ELF-1 (cell line): ENCODE results near the gene SH3BP2.

ENCODE experiments used
- DNase-seq: peaks from one replicate; pipeline ENCODE4 v3.0.0-alpha.2; 2016; ENCODE audit warnings: low read depth, low spot score

SH3BP2 gene

DNA sequence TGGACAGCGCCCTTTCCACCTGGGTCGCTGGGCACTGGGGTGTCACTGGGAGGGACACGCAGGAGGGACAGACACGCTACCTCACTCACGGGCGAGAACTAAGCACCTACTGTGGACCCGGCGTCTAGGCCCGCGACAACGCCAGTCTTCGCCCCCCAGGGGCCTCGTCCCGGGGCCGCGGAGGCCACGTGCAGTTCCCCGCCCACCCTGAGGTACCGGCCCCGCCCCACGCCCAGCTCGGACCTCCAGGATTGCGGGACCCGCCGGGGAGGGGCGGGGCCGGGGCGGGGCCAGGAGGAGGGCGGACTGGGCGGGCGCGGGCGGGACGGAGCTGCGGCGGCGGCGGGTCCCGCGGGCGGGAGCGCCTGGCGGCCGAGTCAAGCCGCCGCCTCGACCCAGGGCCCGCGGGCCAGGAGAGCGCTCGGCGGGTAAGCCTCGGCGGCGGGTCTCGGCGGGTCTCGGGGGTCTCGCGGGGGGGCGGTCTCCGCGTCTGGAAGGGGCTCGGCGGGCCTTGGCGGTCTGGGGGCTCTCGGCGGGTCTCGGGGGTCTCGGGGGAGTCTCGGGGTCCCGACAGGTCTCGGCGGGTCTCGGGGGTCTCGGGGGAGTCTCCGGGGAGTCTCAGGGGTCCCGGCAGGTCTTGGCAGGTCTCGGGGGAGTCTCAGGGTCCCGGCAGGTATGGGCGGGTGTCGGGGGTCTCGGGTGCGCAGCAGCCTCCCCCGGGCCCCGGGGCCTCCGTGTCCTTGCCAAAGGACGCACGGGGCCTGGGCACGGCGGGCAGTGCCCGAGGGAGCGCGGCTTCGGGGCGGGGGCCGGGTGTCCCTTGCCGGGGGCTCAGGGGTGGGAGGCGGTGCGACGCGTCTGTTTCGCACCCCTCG, at the start of gene SH3BP2:
Gene SH3BP2, plus strand, starts transcription at position 375 of the 875 bp plus-strand sequence. CDS start 27,533 bp downstream, outside the sequence.
- DNase-seq, result peak; percentile 30

DNA sequence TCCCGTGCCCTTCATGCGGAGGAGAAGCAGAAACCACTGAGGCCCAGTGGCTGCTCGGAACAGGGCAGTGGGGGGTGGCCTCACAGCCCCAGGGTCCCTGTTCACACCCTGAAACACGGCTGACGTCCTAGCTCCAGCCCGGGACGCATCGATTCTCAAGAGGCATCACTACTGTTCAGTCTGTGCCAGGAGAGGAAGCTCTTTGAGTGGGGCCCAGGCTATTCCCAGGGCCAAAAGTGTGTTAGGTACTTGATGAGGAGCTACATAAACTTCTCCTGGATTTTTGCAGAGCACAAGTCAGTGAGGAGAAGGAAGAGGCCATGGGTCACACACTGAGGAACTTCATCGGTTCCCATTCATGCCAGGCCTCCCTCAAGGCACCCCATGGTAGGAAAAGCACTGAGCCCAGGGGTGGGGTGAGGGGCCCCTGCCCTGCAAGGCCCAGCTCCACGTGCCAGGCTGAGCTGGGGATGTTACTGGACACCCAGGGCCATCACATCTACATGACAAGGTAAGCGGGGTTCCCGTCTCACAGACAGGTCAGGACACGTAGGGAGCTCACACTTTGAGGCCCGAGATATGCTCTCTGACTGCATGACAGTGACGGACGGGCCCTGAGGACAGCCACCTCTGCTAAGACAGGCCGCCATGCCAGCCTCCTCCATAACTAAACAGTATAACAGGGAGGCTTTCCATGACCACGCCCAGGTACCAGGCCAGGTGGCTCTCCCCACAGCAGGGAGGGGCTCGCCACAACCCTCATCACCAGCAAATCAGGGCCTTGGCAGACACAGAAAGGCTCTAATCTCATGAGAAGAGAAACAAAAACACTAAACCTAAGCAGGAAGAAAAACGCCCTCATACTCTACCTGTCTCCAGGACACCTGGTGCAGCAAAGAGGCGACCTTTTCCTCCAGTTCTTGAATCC, 49.1 kb upstream of the SH3BP2 start:
- DNase-seq, result no peak

GRCh38 chr4:2744576-2745270, 48.2 kb upstream of the SH3BP2 start:
- no peak for DNase-seq

GRCh38 chr4:2745516-2745915, 47.4 kb upstream of the SH3BP2 start:
- no peak for DNase-seq

GRCh38 chr4:2745981-2746806, 46.7 kb upstream of the SH3BP2 start:
- DNase-seq, result peak; percentile 67

DNA sequence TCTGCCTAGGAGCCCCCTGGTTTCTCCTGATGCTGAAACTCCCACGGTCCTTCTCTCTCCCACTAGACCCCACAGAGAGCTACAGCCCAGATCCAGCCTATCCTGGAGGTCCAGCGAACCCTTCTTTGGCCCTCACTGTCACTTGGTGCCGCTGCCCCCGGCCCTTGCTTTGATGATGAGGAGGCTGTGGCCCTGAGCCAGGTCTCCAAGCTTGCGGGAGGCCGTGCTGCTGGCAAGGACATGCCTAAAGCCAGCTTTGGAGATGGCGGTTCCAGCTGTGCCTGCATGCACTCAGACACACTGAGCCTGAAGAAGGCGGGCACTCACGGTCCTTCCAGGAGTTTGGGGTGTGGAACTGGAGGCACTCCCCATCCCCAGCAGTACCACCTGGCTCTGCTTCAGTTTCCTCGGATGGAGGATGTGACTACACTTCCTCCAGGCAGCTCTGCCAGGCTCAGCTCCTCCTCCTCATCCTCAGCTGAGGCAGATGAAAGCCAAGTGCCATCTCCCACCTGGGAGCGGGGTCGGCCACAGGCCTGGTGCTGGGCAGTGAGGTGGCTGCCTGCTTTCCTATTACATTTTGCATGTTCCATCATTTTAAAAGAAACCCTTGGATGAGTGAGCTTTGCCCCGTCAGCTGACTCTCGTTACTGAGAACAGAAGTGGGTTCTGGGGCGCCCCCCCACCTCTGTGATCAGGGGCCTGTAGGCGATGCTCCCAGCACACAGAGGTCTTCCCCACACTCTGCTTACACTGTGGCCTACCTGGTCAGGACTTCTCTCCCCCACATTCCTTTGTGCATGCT, 45.8 kb upstream of the SH3BP2 start:
- DNase-seq, result no peak

- DNase-seq, result no peak
Observed at GRCh38 chr4:2750719-2751605, 41.9 kb upstream of the SH3BP2 start.

DNA sequence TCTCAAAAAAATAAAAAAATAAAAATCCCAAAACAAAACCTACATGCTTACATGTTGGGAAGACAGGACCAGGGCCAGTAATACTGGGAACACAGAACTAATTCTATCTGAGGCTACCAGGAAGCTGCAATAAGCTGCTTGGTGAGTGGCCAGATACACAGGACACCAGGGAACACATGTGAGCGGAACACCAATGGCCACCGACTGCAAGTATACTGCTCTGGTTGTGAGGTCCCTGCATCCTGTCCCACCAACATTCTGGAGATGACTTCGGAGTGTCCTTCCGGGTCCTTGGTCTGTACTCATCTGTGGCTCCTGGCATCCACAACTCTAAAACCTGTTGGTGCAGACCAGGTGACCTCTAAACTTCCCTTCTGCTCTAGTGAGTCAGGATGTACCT, 39.4 kb upstream of the SH3BP2 start:
- no peak for DNase-seq

DNA sequence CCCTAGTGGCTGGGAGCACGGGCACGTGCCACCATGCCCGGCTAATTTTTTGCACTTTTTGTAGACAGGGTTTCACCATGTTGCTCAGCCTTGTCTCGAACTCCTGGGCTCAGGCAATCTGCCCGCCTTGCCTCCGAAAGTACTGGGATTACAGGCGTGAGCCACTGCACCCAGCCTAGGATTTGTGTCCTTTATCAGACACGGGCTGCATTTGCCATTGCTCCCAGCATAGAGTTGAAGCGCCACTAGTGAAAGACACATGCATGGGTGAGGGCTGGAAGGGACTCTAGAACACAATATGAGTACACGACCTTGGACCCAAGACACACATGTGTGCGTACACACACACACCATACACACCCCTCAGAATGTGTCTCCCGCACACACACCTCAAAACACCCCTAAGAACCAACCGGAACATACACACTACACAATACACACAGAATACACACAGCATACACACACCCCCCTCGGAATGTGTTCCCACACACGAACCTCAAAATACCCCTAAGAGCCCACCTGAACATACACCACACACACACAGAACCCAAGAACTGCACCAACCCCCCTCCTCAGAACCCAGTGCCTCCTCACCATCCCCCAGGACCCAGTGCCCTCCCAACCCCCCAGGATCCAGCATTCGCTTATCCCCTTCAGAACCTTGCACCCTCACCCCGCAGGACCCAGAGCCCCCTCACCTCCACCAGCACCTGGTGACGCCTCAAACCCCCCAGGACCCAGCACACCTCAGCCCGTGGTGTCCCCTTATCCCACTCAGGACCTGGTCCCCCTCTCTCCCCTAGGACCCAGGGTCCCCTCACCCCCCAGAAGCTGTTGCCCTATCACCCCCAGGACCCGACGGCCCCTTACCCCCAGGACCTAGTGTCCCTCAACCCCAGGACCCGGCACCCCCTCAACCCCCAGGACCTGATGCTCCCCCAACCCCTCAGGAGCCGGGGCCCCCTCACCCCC, 37.8 kb upstream of the SH3BP2 start:
- no peak for DNase-seq

GRCh38 chr4:2755821-2756690, 36.8 kb upstream of the SH3BP2 start, which contains the start of gene TNIP2:
TSS of gene TNIP2 (minus strand) at chr4:2756336. CDS start at chr4:2756289, 47 bp downstream.
- DNase-seq, result peak; percentile 84

DNA sequence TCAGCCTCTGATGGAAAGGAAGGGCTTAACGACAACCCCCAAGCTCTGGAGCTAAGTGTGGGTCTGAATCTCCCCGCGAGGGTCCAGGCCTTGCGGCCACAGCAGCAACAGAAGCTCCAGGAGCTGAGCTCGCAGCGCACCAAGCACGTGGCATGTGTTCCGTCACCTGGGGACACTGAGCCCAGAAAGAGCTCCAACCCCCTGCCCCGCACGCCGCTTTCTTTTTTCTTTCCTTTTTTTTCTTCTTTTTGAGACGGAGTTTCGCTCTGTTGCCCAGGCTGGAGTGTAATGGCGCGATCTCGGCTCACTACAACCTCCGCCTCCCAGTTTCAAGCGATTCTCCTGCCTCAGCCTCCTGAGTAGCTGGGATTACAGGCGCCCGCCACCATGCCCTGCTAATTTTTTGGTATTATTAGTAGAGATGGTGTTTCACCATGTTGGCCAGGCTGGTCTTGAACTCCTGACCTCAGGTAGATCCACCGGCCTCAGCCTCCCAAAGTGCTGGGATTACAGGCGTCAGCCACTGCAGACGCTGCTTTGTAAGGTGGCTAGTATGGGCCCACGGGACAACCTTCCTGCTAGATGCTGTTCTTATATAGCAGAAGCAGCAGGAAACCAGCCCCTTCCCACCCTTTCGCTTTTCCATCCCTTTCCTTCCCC, 36.1 kb upstream of the SH3BP2 start:
- DNase-seq, result no peak

DNA sequence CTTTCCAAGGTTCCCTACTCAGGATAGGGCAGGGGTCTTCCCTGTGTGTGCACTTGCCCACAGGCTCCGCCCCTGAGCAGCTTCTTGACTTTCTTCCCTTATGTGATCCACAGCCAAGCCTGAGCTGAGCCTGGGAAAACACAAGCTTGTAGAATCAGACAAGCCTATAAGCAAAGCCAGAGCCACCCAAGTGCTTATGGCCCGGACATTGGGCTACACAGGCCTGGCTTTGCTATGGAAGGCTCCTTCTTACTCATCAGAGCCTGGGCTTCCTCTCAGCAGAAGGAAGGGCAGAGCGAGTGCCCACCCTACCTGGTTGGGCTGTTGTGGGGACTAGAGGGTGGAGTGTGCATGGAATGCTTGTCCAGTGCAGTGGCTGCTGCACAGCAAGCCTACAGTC, 35.5 kb upstream of the SH3BP2 start:
- DNase-seq, result peak; percentile 35

- peak; percentile 61 for DNase-seq
Observed at GRCh38 chr4:2761035-2761923, 31.6 kb upstream of the SH3BP2 start.

DNA sequence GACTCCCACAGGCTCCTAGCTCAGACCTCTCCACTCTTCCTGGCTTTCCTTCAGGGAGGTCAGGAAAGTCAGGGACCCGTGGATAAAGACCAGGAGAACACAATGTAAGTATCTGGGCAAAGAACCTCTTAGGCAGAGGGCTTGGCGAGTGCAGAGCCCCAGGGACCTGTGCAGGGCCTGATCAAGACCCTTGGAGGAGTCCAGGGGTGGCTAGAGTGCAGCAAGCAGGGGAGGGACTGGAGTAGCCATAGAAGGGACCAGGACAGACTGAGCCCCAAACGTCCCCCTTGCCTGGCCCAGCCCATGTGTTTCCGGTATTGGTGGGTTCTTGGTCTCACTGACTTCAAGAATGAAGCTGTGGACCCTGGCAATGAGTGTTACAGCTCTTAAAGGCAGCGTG, 30.8 kb upstream of the SH3BP2 start:
- no peak for DNase-seq
